WTC11 (cell line): Measurements from ENCODE around the gene KLHL9. TPM values are rescaled to one million over a fixed set of nuclear protein-coding genes. Genes with fewer than 3 reads are reported as not detected.

Source experiments
- ATAC-seq: fragments of 200-7000 bp; cut with Tn5 transposase; 2 replicates; pipeline ENCODE4 v1.10.0; 2021; ENCODE audit warnings: mild to moderate bottlenecking, moderate library complexity
- CTCF ChIA-PET: fragments of 300-600 bp; sonication (Branson Sonifier 250); formaldehyde crosslinking; loops from one replicate; lab custom pipeline; 2021; ENCODE audit warnings: antibody characterized with exemption; lab: Charles Lee
- POLR2A ChIA-PET: fragments of 350-600 bp; sonication (Branson Sonifier 250); formaldehyde crosslinking; loops from one replicate; lab custom pipeline; 2021; ENCODE audit warnings: antibody characterized with exemption; lab: Charles Lee
- DNase-seq: peaks from one replicate; pipeline ENCODE4 v3.0.0; 2021; ENCODE audit warnings: low spot score
- H3K27ac Mint-ChIP-seq: 2 replicates; pipeline ENCODE4 v1.8.0; 2021; ENCODE audit warnings: mixed read lengths
- H3K27me3 Mint-ChIP-seq: 2 replicates; pipeline ENCODE4 v1.8.0; 2021; ENCODE audit warnings: low read depth, mild to moderate bottlenecking, moderate library complexity, mixed read lengths
- H3K36me3 Mint-ChIP-seq: 2 replicates; pipeline ENCODE4 v1.8.0; 2021; ENCODE audit warnings: mixed read lengths
- H3K4me1 Mint-ChIP-seq: 2 replicates; pipeline ENCODE4 v1.8.0; 2022; ENCODE audit warnings: mixed read lengths
- H3K4me3 Mint-ChIP-seq: 2 replicates; pipeline ENCODE4 v1.8.0; 2021; ENCODE audit warnings: mild to moderate bottlenecking, moderate library complexity, mixed read lengths
- H3K9me3 Mint-ChIP-seq: 2 replicates; pipeline ENCODE4 v1.8.0; 2021; ENCODE audit warnings: mixed read lengths
- CDX4 ChIP-seq: fragments of 250-450 bp; sonication (Bioruptor Pico); IDR thresholded peaks from 2 replicates; pipeline ENCODE4 v1.9.0; 2021; ENCODE audit warnings: moderate library complexity, mild to moderate bottlenecking, inconsistent platforms, borderline replicate concordance
- GABPB1 ChIP-seq: sonication (generic); formaldehyde crosslinking; IDR thresholded peaks from 2 replicates; pipeline ENCODE4 v1.8.1; 2023; ENCODE audit warnings: mild to moderate bottlenecking, missing genetic modification reagents
- MXD4 ChIP-seq: fragments of 250-450 bp; sonication (Bioruptor Pico); IDR thresholded peaks from 2 replicates; pipeline ENCODE4 v1.8.0; 2021; ENCODE audit warnings: mild to moderate bottlenecking, moderate library complexity, borderline replicate concordance
- MYBL2 ChIP-seq: sonication (generic); formaldehyde crosslinking; IDR thresholded peaks from 2 replicates; pipeline ENCODE4 v1.8.1; 2023; ENCODE audit warnings: mild to moderate bottlenecking, moderate library complexity, missing genetic modification reagents
- NFATC4 ChIP-seq: fragments of 250-450 bp; sonication (Bioruptor Pico); IDR thresholded peaks from 2 replicates; pipeline ENCODE4 v1.9.0; 2021; ENCODE audit warnings: mild to moderate bottlenecking
- RELA ChIP-seq: sonication (generic); formaldehyde crosslinking; IDR thresholded peaks from 2 replicates; pipeline ENCODE4 v1.8.1; 2022; ENCODE audit warnings: missing genetic modification reagents, mild to moderate bottlenecking, borderline replicate concordance
- SMAD3 ChIP-seq: sonication (generic); formaldehyde crosslinking; IDR thresholded peaks from 2 replicates; pipeline ENCODE4 v1.8.0; 2022; ENCODE audit warnings: missing genetic modification reagents, mild to moderate bottlenecking, borderline replicate concordance
- SMAD4 ChIP-seq: sonication (generic); formaldehyde crosslinking; IDR thresholded peaks from 2 replicates; pipeline ENCODE4 v1.8.0; 2022; ENCODE audit warnings: mild to moderate bottlenecking, missing genetic modification reagents
- SOX15 ChIP-seq: fragments of 250-450 bp; sonication (Bioruptor Pico); IDR thresholded peaks from 2 replicates; pipeline ENCODE4 v1.9.0; 2021; ENCODE audit warnings: mild to moderate bottlenecking
- STAT6 ChIP-seq: sonication (generic); formaldehyde crosslinking; conservative IDR thresholded peaks from 2 replicates; pipeline ENCODE4 v1.8.1; 2023; ENCODE audit warnings: mild to moderate bottlenecking, low read depth, missing genetic modification reagents, moderate library complexity
- USF1 ChIP-seq: sonication (generic); formaldehyde crosslinking; IDR thresholded peaks from 2 replicates; pipeline ENCODE4 v1.8.0; 2022; ENCODE audit warnings: mild to moderate bottlenecking, missing genetic modification reagents
- ZNF423 ChIP-seq: fragments of 250-450 bp; sonication (Bioruptor Pico); IDR thresholded peaks from 2 replicates; pipeline ENCODE4 v2.1.2; 2022; ENCODE audit warnings: mild to moderate bottlenecking, moderate library complexity
- ZNF425 ChIP-seq: fragments of 250-450 bp; sonication (Bioruptor Pico); conservative IDR thresholded peaks from 2 replicates; pipeline ENCODE4 v1.9.0; 2021; ENCODE audit warnings: mild to moderate bottlenecking
- ZNF532 ChIP-seq: fragments of 250-450 bp; sonication (Bioruptor Pico); IDR thresholded peaks from 2 replicates; pipeline ENCODE4 v1.9.0; 2021; ENCODE audit warnings: mild to moderate bottlenecking, borderline replicate concordance
- total RNA-seq: library from RNA; stranded (reverse); gene quantifications from 3 replicates; pipeline ENCODE4 v1.2.3, GENCODE V29; 2021

The KLHL9 gene
- total RNA-seq, 1 experiment from 2014 or later: 17.4 TPM

GRCh38 chr9:21295992-21296391 is 39.2 kb downstream of the KLHL9 start:
- Mint-ChIP-seq H3K9me3 (0 out of 2 replicates have a peak, but pooled peaks cover 4% of the 10 kb centered on the region), H3K27ac (no peak overlapping the region), H3K4me3 (no peak overlapping the region), H3K4me1 (no peaks in the 10 kb centered on the region), H3K36me3 (no peaks in the 10 kb centered on the region), H3K27me3 (peaks cover 36% of the 10 kb centered on the region)
- DNase-seq (no peak), ATAC-seq (no peak)
- TF ChIP-seq ZNF425 (CRISPR knock-in tag) (no peak), GABPB1 (CRISPR knock-in tag) (no peak), MXD4 (CRISPR knock-in tag) (no peak), NFATC4 (no peak), MYBL2 (CRISPR knock-in tag) (no peak), ZNF423 (no peak), CDX4 (no peak), USF1 (no peak), RELA (no peak), STAT6 (no peak), SMAD3 (CRISPR knock-in tag) (no peak)
- ChIA-PET POLR2A (no interaction called here), CTCF (interaction anchor here (0.8 to 1.1 kb wide), 2 partner anchors 30 to 138 kb away, joined by 3 to 4 read pairs; no protein-coding TSS in a partner anchor)

- CTCF ChIA-PET: interaction anchor here (1.1 kb wide), 1 partner anchor 31 kb away, joined by 3 read pairs; no protein-coding TSS in a partner anchor
- no peak for DNase-seq
- no peaks in the 10 kb centered on the region for H3K36me3 Mint-ChIP-seq
- no peak for ATAC-seq
- no peak overlapping the region for H3K4me3 Mint-ChIP-seq
- H3K9me3 Mint-ChIP-seq: 0 out of 2 replicates have a peak, but pooled peaks cover 4% of the 10 kb centered on the region
- H3K4me1 Mint-ChIP-seq: no peaks in the 10 kb centered on the region
- H3K27me3 Mint-ChIP-seq: peaks cover 27% of the 10 kb centered on the region
- TF ChIP-seq SMAD4 (CRISPR knock-in tag): no peak
- TF ChIP-seq NFATC4: no peak
- no peak for TF ChIP-seq SOX15 (CRISPR knock-in tag)
- TF ChIP-seq ZNF532 (CRISPR knock-in tag): no peak
- POLR2A ChIA-PET: no interaction called here
- no peak overlapping the region for H3K27ac Mint-ChIP-seq
Measured at GRCh38 chr9:21294904-21295538, 40.2 kb downstream of the KLHL9 start.
